ENCODE measurements around the gene MCU. TPM values are rescaled to one million over a fixed set of nuclear protein-coding genes. Genes with fewer than 3 reads are reported as not detected.

The MCU gene
- polyA plus RNA-seq, 4 donors: 43.3 to 70.4 (median 48.7) TPM

DNA sequence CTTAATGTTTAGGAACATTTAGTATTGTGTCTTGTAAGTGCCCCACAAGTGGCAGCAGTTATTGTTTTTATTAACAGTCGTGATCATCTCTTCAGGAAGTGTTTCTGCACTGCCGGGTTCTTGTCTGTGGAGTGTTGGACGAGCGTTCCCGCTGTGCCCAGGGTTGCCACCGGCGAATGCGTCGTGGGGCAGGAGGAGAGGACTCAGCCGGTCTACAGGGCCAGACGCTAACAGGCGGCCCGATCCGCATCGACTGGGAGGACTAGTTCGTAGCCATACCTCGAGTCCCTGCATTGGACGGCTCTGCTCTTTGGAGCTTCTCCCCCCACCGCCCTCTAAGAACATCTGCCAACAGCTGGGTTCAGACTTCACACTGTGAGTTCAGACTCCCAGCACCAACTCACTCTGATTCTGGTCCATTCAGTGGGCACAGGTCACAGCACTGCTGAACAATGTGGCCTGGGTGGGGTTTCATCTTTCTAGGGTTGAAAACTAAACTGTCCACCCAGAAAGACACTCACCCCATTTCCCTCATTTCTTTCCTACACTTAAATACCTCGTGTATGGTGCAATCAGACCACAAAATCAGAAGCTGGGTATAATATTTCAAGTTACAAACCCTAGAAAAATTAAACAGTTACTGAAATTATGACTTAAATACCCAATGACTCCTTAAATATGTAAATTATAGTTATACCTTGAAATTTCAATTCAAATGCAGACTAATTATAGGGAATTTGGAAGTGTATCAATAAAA lies 240.5 kb downstream of the MCU start:
- DNase-seq: no peak
- FAIRE-seq: no peak
- H3K36me3 ChIP-seq (ENCODE audit: control insufficient read depth in 3 of 3, insufficient read depth in 2 of 3, low read depth in 1 of 3, low read length in 3 of 3): peaks cover 0 to 37% (median 15%) of the 10 kb centered on the region in 3 donors
- 89 to 91% (median 90%) methylated on average over 20 of the region's 20 CpGs for WGBS, 3 donors
- H3K4me3 ChIP-seq (ENCODE audit: low read depth in 1 of 3, low read length in 3 of 3): no peak overlapping the region
- no peak overlapping the region for H3K27ac ChIP-seq (ENCODE audit: low read depth in 1 of 3, low read length in 2 of 3)
- H3K4me1 ChIP-seq (ENCODE audit: control insufficient read depth in 3 of 3, insufficient read depth in 2 of 3, low read depth in 1 of 3, low read length in 2 of 3): no peaks in the 10 kb centered on the region
- peaks cover 0 to 2% (median 0%) of the 10 kb centered on the region in 3 donors for H3K27me3 ChIP-seq (ENCODE audit: control insufficient read depth in 3 of 3, insufficient read depth in 3 of 3, low read length in 3 of 3)
- no peaks in the 10 kb centered on the region for H3K9me3 ChIP-seq (ENCODE audit: control insufficient read depth in 2 of 2, insufficient read depth in 1 of 2, low read depth in 1 of 2, low read length in 1 of 2)

- Histone ChIP-seq H3K27ac (ENCODE audit: low read depth in 1 of 3, low read length in 2 of 3) (no peak overlapping the region), H3K9me3 (ENCODE audit: control insufficient read depth in 2 of 2, insufficient read depth in 1 of 2, low read depth in 1 of 2, low read length in 1 of 2) (no peaks in the 10 kb centered on the region), H3K4me1 (ENCODE audit: control insufficient read depth in 3 of 3, insufficient read depth in 2 of 3, low read depth in 1 of 3, low read length in 2 of 3) (no peaks in the 10 kb centered on the region), H3K27me3 (ENCODE audit: control insufficient read depth in 3 of 3, insufficient read depth in 3 of 3, low read length in 3 of 3) (peaks cover 0 to 2% (median 0%) of the 10 kb centered on the region in 3 donors), H3K36me3 (ENCODE audit: control insufficient read depth in 3 of 3, insufficient read depth in 2 of 3, low read depth in 1 of 3, low read length in 3 of 3) (peaks cover 0 to 43% (median 15%) of the 10 kb centered on the region in 3 donors), H3K4me3 (ENCODE audit: low read depth in 1 of 3, low read length in 3 of 3) (no peak overlapping the region)
- FAIRE-seq (no peak), DNase-seq (no peak)
- WGBS, 3 donors: 91 to 97% (median 97%) methylated on average over 6 of the region's 6 CpGs
Observed at GRCh38 chr10:72935361-72935760, 243.4 kb downstream of the MCU start.

Other genes starting within 250 kb of the MCU start
- 10 to 100 TPM; 32.5 to 64.1 (median 45.1) TPM for gene MICU1, start 66.1 kb upstream of the MCU start, polyA plus RNA-seq
- 10 to 100 TPM in 1 of 4 donors, under 1 TPM in 2, not detected in 1; 0.07 to 10.6 (median 0.45) TPM for gene OIT3, start 201.6 kb downstream of the MCU start, polyA plus RNA-seq